Spleen (tissue), 7 donors: ENCODE data around the gene CYLD.

Experiments used
- CTCF ChIP-seq, 11 experiments: fragments of 200-600 bp in 7 of 11; fragments of 450-650 bp in 4 of 11; sonication (generic) in 4 of 11; IDR thresholded peaks in 8 of 11; conservative IDR thresholded peaks in 3 of 11; 1 replicate in 7 of 11; 2 replicates in 4 of 11; pipeline versions ENCODE4 v1.4.0 to v1.8.0; 2016 to 2021; ENCODE audit warnings: antibody characterized with exemption in 11 of 11, inconsistent platforms in 4 of 11, mild to moderate bottlenecking in 1 of 11
- POLR2A ChIP-seq, 3 donors: fragments of 450-650 bp; IDR thresholded peaks; one replicate each; pipeline ENCODE4 v1.5.1; 2017; ENCODE audit warnings: antibody characterized with exemption in 3 of 3, mild to moderate bottlenecking in 1 of 3
- donor health status: DM: no; HTN: no; CAD: no; lungs with moderate emphysema.
- donor health status: DM: no; HTN: no; CAD: no.
- donor health status: DM: no; HTN: no; CAD: no.

- no peak for TF ChIP-seq CTCF (IDR thresholded peaks at IDR 0.05 in 8 of 11, conservative IDR thresholded peaks at IDR 0.05 in 3 of 11)
- TF ChIP-seq POLR2A (IDR thresholded peaks at IDR 0.05): no peak
Observed at GRCh38 chr16:50705436-50706110, 36.3 kb upstream of the CYLD start.
